Effector memory CD4-positive, alpha-beta T cell (primary cell): ENCODE results near the gene ARHGEF16.

Experiments
- DNase-seq, 3 donors: peaks; one replicate each; pipeline ENCODE4 v3.0.0-alpha.2; 2020
- H3K27ac ChIP-seq: 2 replicates; pipeline ENCODE4 v1.7.0; 2013; ENCODE audit warnings: mild to moderate bottlenecking, low read length, moderate library complexity; ENCODE audit not compliant: insufficient read depth, poor library complexity, severe bottlenecking
- H3K27me3 ChIP-seq: replicated peaks from 2 replicates; pipeline ENCODE4 v1.7.0; 2013; ENCODE audit warnings: mild to moderate bottlenecking, low read length; ENCODE audit not compliant: insufficient read depth, control insufficient read depth, poor library complexity, severe bottlenecking
- H3K36me3 ChIP-seq: 2 replicates; pipeline ENCODE4 v1.7.0; 2013; ENCODE audit warnings: mild to moderate bottlenecking, low read length, moderate library complexity; ENCODE audit not compliant: control insufficient read depth, insufficient read depth
- H3K4me1 ChIP-seq: 2 replicates; pipeline ENCODE4 v1.7.0; 2013; ENCODE audit warnings: low read length, mild to moderate bottlenecking; ENCODE audit not compliant: control insufficient read depth, insufficient read depth, poor library complexity, severe bottlenecking
- H3K4me3 ChIP-seq: 2 replicates; pipeline ENCODE4 v1.7.0; 2013; ENCODE audit warnings: low read length, low read depth, mild to moderate bottlenecking; ENCODE audit not compliant: insufficient read depth, poor library complexity, severe bottlenecking
- H3K9me3 ChIP-seq: 2 replicates; pipeline ENCODE4 v1.7.0; 2013; ENCODE audit warnings: mild to moderate bottlenecking, low read length, moderate library complexity; ENCODE audit not compliant: control insufficient read depth

The ARHGEF16 gene

GRCh38 chr1:3509721-3510120 is 55.3 kb downstream of the ARHGEF16 start:
- H3K36me3 ChIP-seq: peaks cover 17% of the 10 kb centered on the region

GRCh38 chr1:3510136-3510955 is 55.9 kb downstream of the ARHGEF16 start:
- Histone ChIP-seq H3K27ac (no peak overlapping the region), H3K4me3 (no peak overlapping the region), H3K27me3 (no peaks in the 10 kb centered on the region), H3K4me1 (no peaks in the 10 kb centered on the region), H3K9me3 (no peaks in the 10 kb centered on the region), H3K36me3 (peaks cover 10% of the 10 kb centered on the region)
- no peak for DNase-seq

More at GRCh38 chr1:3509721-3510120, 55.3 kb downstream of the ARHGEF16 start:
- no peaks in the 10 kb centered on the region for H3K9me3 ChIP-seq
- H3K4me1 ChIP-seq: no peaks in the 10 kb centered on the region
- no peaks in the 10 kb centered on the region for H3K27me3 ChIP-seq
- DNase-seq: no peak
- H3K4me3 ChIP-seq: no peak overlapping the region
- no peak overlapping the region for H3K27ac ChIP-seq

GRCh38 chr1:3510956-3511250 is 56.4 kb downstream of the ARHGEF16 start:
- DNase-seq: no peak
- no peaks in the 10 kb centered on the region for H3K27me3 ChIP-seq
- peaks cover 10% of the 10 kb centered on the region for H3K36me3 ChIP-seq

GRCh38 chr1:3511306-3511705 is 56.8 kb downstream of the ARHGEF16 start:
- DNase-seq: no peak
- Histone ChIP-seq H3K4me3 (no peak overlapping the region), H3K36me3 (peaks cover 10% of the 10 kb centered on the region), H3K4me1 (no peaks in the 10 kb centered on the region), H3K9me3 (no peaks in the 10 kb centered on the region), H3K27ac (no peak overlapping the region), H3K27me3 (no peaks in the 10 kb centered on the region)

More at GRCh38 chr1:3510956-3511250, 56.4 kb downstream of the ARHGEF16 start:
- H3K9me3 ChIP-seq: no peaks in the 10 kb centered on the region
- H3K4me3 ChIP-seq: no peak overlapping the region
- no peak overlapping the region for H3K27ac ChIP-seq
- H3K4me1 ChIP-seq: no peaks in the 10 kb centered on the region

- DNase-seq: no peak
- no peak overlapping the region for H3K27ac ChIP-seq
- H3K4me1 ChIP-seq: no peaks in the 10 kb centered on the region
- no peak overlapping the region for H3K4me3 ChIP-seq
- H3K9me3 ChIP-seq: no peaks in the 10 kb centered on the region
- no peaks in the 10 kb centered on the region for H3K27me3 ChIP-seq
- H3K36me3 ChIP-seq: peaks cover 10% of the 10 kb centered on the region
Observed at GRCh38 chr1:3511856-3512255, 57.4 kb downstream of the ARHGEF16 start.

- no peak for DNase-seq
- H3K4me3 ChIP-seq: no peak overlapping the region
- no peaks in the 10 kb centered on the region for H3K36me3 ChIP-seq
- no peaks in the 10 kb centered on the region for H3K4me1 ChIP-seq
- H3K9me3 ChIP-seq: no peaks in the 10 kb centered on the region
- H3K27me3 ChIP-seq: no peaks in the 10 kb centered on the region
- H3K27ac ChIP-seq: no peak overlapping the region
Observed at GRCh38 chr1:3514404-3514803, 59.9 kb downstream of the ARHGEF16 start.

GRCh38 chr1:3515272-3515671 is 60.8 kb downstream of the ARHGEF16 start:
- Histone ChIP-seq H3K9me3 (no peaks in the 10 kb centered on the region), H3K4me1 (no peaks in the 10 kb centered on the region), H3K27me3 (no peaks in the 10 kb centered on the region), H3K36me3 (no peaks in the 10 kb centered on the region), H3K27ac (no peak overlapping the region), H3K4me3 (no peak overlapping the region)
- DNase-seq: no peak

- no peak overlapping the region for H3K27ac ChIP-seq
- no peak overlapping the region for H3K4me3 ChIP-seq
- H3K27me3 ChIP-seq: no peaks in the 10 kb centered on the region
- no peaks in the 10 kb centered on the region for H3K9me3 ChIP-seq
- H3K4me1 ChIP-seq: no peaks in the 10 kb centered on the region
- DNase-seq: no peak
- H3K36me3 ChIP-seq: no peaks in the 10 kb centered on the region
Observed at GRCh38 chr1:3515774-3516480, 61.5 kb downstream of the ARHGEF16 start.

- H3K27me3 ChIP-seq: no peaks in the 10 kb centered on the region
- no peak for DNase-seq
- H3K27ac ChIP-seq: no peak overlapping the region
Observed at GRCh38 chr1:3516481-3516869, 62.0 kb downstream of the ARHGEF16 start.

GRCh38 chr1:3516911-3517675 is 62.6 kb downstream of the ARHGEF16 start:
- no peaks in the 10 kb centered on the region for H3K4me1 ChIP-seq
- no peaks in the 10 kb centered on the region for H3K36me3 ChIP-seq
- no peak overlapping the region for H3K27ac ChIP-seq
- H3K9me3 ChIP-seq: no peaks in the 10 kb centered on the region
- H3K27me3 ChIP-seq: no peaks in the 10 kb centered on the region
- DNase-seq: no peak
- H3K4me3 ChIP-seq: no peak overlapping the region

More at GRCh38 chr1:3516481-3516869, 62.0 kb downstream of the ARHGEF16 start:
- Histone ChIP-seq H3K36me3 (no peaks in the 10 kb centered on the region), H3K9me3 (no peaks in the 10 kb centered on the region), H3K4me1 (no peaks in the 10 kb centered on the region), H3K4me3 (no peak overlapping the region)
